Ishikawa (cell line): Measurements from ENCODE around the gene SLC9A9.

Experiments used
- CEBPB ChIP-seq: IDR thresholded peaks from 2 replicates; pipeline ENCODE4 v1.6.1; 2012
- CREB1 ChIP-seq: IDR thresholded peaks from 2 replicates; pipeline ENCODE4 v1.6.1; 2012; ENCODE audit warnings: low read depth
- EGR1 ChIP-seq: IDR thresholded peaks from 2 replicates; pipeline ENCODE4 v1.6.1; 2012
- EP300 ChIP-seq: IDR thresholded peaks from 2 replicates; pipeline ENCODE4 v1.6.1; 2012; ENCODE audit warnings: borderline replicate concordance
- FOXM1 ChIP-seq: IDR thresholded peaks from 2 replicates; pipeline ENCODE4 v1.6.1; 2012; ENCODE audit warnings: low read depth, borderline replicate concordance
- MAX ChIP-seq: IDR thresholded peaks from 2 replicates; pipeline ENCODE4 v1.6.1; 2012
- NFIC ChIP-seq: IDR thresholded peaks from 2 replicates; pipeline ENCODE4 v1.6.1; 2012
- RAD21 ChIP-seq: IDR thresholded peaks from 2 replicates; pipeline ENCODE4 v1.6.1; 2012; ENCODE audit warnings: low read depth
- TAF1 ChIP-seq: IDR thresholded peaks from 2 replicates; pipeline ENCODE4 v1.6.1; 2012; ENCODE audit warnings: low read depth, mild to moderate bottlenecking
- TCF12 ChIP-seq: IDR thresholded peaks from 2 replicates; pipeline ENCODE4 v1.6.1; 2012; ENCODE audit warnings: low read depth
- TEAD4 ChIP-seq: IDR thresholded peaks from 2 replicates; pipeline ENCODE4 v1.6.1; 2012
- USF1 ChIP-seq: IDR thresholded peaks from 2 replicates; pipeline ENCODE4 v1.6.1; 2012
- YY1 ChIP-seq: IDR thresholded peaks from 2 replicates; pipeline ENCODE4 v1.6.1; 2012; ENCODE audit warnings: low read depth
- ZBTB7A ChIP-seq: IDR thresholded peaks from 2 replicates; pipeline ENCODE4 v1.6.1; 2012; ENCODE audit warnings: low read depth
- TF ChIP-seq, protein P1 (sequence below): IDR thresholded peaks from 2 replicates; pipeline ENCODE4 v1.6.1; 2012; ENCODE audit warnings: low read depth, mild to moderate bottlenecking

SLC9A9 gene

GRCh38 chr3:143855183-143855582, 6.9 kb upstream of the SLC9A9 start:
- TF ChIP-seq MAX (no peak), NFIC (no peak), CREB1 (no peak), USF1 (no peak), RAD21 (no peak), CEBPB (no peak), ZBTB7A (no peak)

DNA sequence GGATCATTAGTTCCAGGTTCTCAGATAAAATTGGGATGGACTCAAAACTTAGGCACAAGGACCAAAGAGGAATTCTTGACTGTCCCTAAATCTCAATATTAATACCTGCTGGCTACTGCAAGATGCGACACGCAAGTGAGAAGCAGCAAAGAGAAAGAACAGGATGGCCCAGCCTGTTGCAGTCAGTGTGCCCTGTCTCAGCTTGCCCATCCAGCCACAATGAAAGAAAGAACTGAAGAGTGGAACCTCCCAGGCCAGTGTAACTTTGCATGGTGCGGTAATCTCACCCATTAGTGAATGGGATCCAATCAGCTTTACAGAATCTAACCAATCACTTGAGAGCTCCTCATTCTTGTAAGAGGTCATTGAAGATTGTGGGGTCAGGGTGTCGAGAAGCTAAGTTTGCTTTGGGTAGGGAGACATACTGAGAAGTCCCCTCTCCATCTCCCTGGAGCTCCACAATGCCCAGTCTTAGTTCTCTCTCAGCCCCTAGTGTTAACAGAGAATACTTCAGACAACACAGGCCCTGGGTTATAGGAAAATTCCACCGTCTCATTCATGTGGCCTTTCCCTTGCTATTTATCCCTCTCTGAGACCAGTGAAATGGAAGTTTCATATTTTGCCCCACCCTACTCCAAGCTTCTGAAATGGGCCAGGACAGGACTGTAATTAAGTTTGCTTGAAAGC, 3.2 kb upstream of the SLC9A9 start:
- TF ChIP-seq TCF12 (no peak), MAX (no peak), FOXM1 (no peak), TEAD4 (no peak), YY1 (no peak), CREB1 (no peak), USF1 (no peak)

DNA sequence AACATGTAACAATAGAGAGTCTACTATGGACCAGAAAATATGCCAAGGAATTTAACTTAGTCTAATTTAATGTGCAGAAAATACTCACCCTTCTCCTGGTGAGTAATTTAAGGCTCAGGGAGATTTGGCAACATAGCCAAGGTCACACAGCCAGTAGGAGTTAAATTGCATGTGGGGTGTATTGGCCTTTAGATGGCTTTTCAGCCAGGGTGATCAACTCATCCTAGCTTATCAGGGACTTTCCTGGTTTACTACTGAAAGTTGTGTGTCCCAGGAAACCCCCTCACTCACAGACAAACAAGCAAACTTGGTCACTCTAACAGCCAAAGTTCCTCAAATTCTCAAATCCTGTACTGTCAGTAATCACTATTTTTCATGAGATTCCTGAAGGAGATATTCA, 2.6 kb upstream of the SLC9A9 start:
- TF ChIP-seq, protein P1, sequence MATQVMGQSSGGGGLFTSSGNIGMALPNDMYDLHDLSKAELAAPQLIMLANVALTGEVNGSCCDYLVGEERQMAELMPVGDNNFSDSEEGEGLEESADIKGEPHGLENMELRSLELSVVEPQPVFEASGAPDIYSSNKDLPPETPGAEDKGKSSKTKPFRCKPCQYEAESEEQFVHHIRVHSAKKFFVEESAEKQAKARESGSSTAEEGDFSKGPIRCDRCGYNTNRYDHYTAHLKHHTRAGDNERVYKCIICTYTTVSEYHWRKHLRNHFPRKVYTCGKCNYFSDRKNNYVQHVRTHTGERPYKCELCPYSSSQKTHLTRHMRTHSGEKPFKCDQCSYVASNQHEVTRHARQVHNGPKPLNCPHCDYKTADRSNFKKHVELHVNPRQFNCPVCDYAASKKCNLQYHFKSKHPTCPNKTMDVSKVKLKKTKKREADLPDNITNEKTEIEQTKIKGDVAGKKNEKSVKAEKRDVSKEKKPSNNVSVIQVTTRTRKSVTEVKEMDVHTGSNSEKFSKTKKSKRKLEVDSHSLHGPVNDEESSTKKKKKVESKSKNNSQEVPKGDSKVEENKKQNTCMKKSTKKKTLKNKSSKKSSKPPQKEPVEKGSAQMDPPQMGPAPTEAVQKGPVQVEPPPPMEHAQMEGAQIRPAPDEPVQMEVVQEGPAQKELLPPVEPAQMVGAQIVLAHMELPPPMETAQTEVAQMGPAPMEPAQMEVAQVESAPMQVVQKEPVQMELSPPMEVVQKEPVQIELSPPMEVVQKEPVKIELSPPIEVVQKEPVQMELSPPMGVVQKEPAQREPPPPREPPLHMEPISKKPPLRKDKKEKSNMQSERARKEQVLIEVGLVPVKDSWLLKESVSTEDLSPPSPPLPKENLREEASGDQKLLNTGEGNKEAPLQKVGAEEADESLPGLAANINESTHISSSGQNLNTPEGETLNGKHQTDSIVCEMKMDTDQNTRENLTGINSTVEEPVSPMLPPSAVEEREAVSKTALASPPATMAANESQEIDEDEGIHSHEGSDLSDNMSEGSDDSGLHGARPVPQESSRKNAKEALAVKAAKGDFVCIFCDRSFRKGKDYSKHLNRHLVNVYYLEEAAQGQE: no peak
- TF ChIP-seq USF1 (no peak), TCF12 (no peak), ZBTB7A (no peak), FOXM1 (no peak), NFIC (no peak), RAD21 (no peak), CREB1 (no peak), YY1 (no peak), MAX (no peak), CEBPB (no peak), EGR1 (no peak), TAF1 (no peak), TEAD4 (no peak), EP300 (no peak)

DNA sequence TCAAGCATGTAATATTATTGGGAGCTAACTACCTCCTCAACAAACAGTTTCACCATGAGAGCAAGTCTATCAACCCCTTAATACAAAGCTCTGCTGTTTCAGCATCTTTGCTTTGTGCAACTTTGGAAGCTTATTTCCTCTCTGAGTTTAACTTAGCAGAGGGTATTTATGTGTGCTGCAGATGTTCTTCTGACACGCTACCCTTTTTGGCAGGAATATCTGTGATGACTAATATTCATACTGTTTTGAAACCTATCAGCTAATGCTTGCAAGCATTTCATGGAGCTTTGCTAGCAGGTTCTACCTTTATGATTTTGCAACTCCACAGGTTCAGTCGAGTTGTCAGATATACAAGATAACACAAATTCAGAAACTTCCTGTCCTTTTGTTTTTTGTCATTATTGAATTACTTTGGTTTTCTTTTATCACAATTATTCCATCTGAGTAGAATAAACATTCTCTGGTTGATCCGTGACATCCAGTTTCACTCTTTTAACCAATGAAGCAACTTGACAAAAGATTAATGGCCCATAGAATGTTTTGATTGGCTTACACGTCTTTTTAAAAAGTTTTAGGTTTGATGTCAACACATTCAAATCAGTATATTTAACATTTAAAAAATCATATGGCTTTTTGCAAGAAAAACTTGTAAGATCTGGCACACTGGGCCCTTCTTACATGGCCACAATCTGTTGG, 1.7 kb upstream of the SLC9A9 start:
- TF ChIP-seq RAD21: no peak
- TF ChIP-seq MAX: no peak
- TF ChIP-seq, protein P1: no peak

- no peak for TF ChIP-seq NFIC
These were observed 436 bp upstream of the SLC9A9 start for GRCh38 chr3:143848704-143849103.

DNA sequence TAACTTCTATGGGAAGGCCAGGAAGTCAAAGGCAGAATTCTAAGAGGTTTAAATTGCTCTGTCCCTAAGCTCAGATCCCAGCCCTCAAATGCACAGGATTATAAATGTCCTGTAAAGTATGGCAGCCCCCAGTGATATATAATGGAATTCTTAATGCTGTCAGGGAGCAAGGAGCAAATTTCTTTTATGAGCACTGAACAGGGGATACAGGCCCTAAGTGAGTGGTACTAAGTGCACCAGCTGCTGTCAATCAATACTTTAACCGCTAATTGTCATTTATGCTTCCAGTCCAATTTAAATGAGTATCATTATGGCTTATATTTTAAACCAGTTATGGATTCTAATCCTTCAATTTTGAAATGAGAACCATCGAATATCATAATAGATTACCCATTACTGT, 4.7 kb downstream of the SLC9A9 start:
- TF ChIP-seq EGR1 (no peak), NFIC (no peak), RAD21 (no peak), TEAD4 (no peak), MAX (no peak), ZBTB7A (no peak), YY1 (no peak), TCF12 (no peak)
- TF ChIP-seq, protein P1: no peak
